Ascending aorta (tissue), 2 donors: ENCODE results near the gene NUP107. TPM values are rescaled to one million over a fixed set of nuclear protein-coding genes. Genes with fewer than 3 reads are reported as not detected.

ENCODE experiments used
- DNase-seq, 2 donors: peaks; one replicate each; pipeline ENCODE4 v3.0.0-alpha.2; 2019; ENCODE audit warnings: low spot score in 2 of 2
- H3K27ac ChIP-seq, 2 donors: fragments of 200-600 bp; sonication (generic); one replicate each; pipeline ENCODE4 v1.5.1; 2016 to 2017; ENCODE audit warnings: mild to moderate bottlenecking in 1 of 2
- H3K27me3 ChIP-seq: fragments of 200-600 bp; sonication (generic); one replicate; pipeline ENCODE4 v1.5.1; 2017
- H3K36me3 ChIP-seq, 2 donors: fragments of 200-600 bp; sonication (generic); one replicate each; pipeline ENCODE4 v1.5.1; 2016
- H3K4me1 ChIP-seq, 2 donors: fragments of 200-600 bp; sonication (generic); one replicate each; pipeline ENCODE4 v1.5.1; 2016 to 2017; ENCODE audit warnings: mild to moderate bottlenecking in 1 of 2
- H3K4me3 ChIP-seq, 2 donors: fragments of 200-600 bp; sonication (generic); one replicate each; pipeline ENCODE4 v1.5.1; 2016 to 2017; ENCODE audit warnings: mild to moderate bottlenecking in 1 of 2
- H3K9me3 ChIP-seq, 2 donors: fragments of 200-600 bp; sonication (generic); one replicate each; pipeline ENCODE4 v1.5.1; 2016
- CTCF ChIP-seq, 3 experiments: fragments of 200-600 bp in 2 of 3; fragments of 450-650 bp in 1 of 3; sonication (generic) in 2 of 3; IDR thresholded peaks; one replicate each; pipeline ENCODE4 v1.5.1; 2016 to 2019; ENCODE audit warnings: antibody characterized with exemption in 3 of 3, mild to moderate bottlenecking in 1 of 3, moderate library complexity in 1 of 3
- intact Hi-C: fragments of 100-400 bp; cut with DNase I; formaldehyde crosslinking; loops from one replicate; pipeline ENCODE4 v1.15.1; 2023
- total RNA-seq: library from RNA; depleted of rRNA; stranded (reverse); fragments of >200 nt; gene quantifications from one replicate; pipeline ENCODE4 v1.1.0, GENCODE V29; 2016

The NUP107 gene
- total RNA-seq, 1 donor from 2014 or later, result 4.7 TPM

GRCh38 chr12:68761901-68762630 lies 75.3 kb downstream of the NUP107 start:
- H3K4me3 ChIP-seq, result no peak overlapping the region
- peaks cover 15 to 64% of the 10 kb centered on the region in 2 donors for H3K36me3 ChIP-seq
- no peak overlapping the region for H3K27ac ChIP-seq
- no peaks in the 10 kb centered on the region for H3K9me3 ChIP-seq
- no peak for DNase-seq
- TF ChIP-seq CTCF (IDR thresholded peaks at IDR 0.05), result no peak
- intact Hi-C loops, result no loop called here
- no peaks in the 10 kb centered on the region for H3K27me3 ChIP-seq
- H3K4me1 ChIP-seq, result no peaks in the 10 kb centered on the region

- no peak overlapping the region for H3K27ac ChIP-seq
- no peaks in the 10 kb centered on the region for H3K4me1 ChIP-seq
- peaks cover 15 to 64% of the 10 kb centered on the region in 2 donors for H3K36me3 ChIP-seq
- no peaks in the 10 kb centered on the region for H3K9me3 ChIP-seq
- intact Hi-C loops, result no loop called here
- no peak for DNase-seq
- no peak for TF ChIP-seq CTCF (IDR thresholded peaks at IDR 0.05)
- no peaks in the 10 kb centered on the region for H3K27me3 ChIP-seq
- H3K4me3 ChIP-seq, result no peak overlapping the region
Measured at GRCh38 chr12:68762691-68763090, 75.9 kb downstream of the NUP107 start.

GRCh38 chr12:68765696-68766095 lies 78.9 kb downstream of the NUP107 start:
- DNase-seq, result no peak
- no peaks in the 10 kb centered on the region for H3K9me3 ChIP-seq
- no peaks in the 10 kb centered on the region for H3K27me3 ChIP-seq
- no peak for TF ChIP-seq CTCF (IDR thresholded peaks at IDR 0.05)
- no peaks in the 10 kb centered on the region for H3K4me1 ChIP-seq
- intact Hi-C loops, result no loop called here
- H3K36me3 ChIP-seq, result peaks cover 9 to 54% of the 10 kb centered on the region in 2 donors
- no peak overlapping the region for H3K27ac ChIP-seq
- H3K4me3 ChIP-seq, result no peak overlapping the region

GRCh38 chr12:68766646-68767045 lies 79.9 kb downstream of the NUP107 start:
- Histone ChIP-seq H3K27ac (no peak overlapping the region), H3K9me3 (no peaks in the 10 kb centered on the region), H3K4me3 (no peak overlapping the region), H3K4me1 (no peaks in the 10 kb centered on the region), H3K36me3 (peaks cover 5 to 46% of the 10 kb centered on the region in 2 donors), H3K27me3 (no peaks in the 10 kb centered on the region)
- intact Hi-C loops, result no loop called here
- no peak for DNase-seq
- no peak for TF ChIP-seq CTCF (IDR thresholded peaks at IDR 0.05)

GRCh38 chr12:68767191-68767590 lies 80.4 kb downstream of the NUP107 start:
- H3K36me3 ChIP-seq, result peaks cover 5 to 41% of the 10 kb centered on the region in 2 donors
- intact Hi-C loops, result no loop called here
- no peak for TF ChIP-seq CTCF (IDR thresholded peaks at IDR 0.05)
- no peaks in the 10 kb centered on the region for H3K27me3 ChIP-seq
- no peak for DNase-seq
- H3K4me3 ChIP-seq, result no peak overlapping the region
- no peak overlapping the region for H3K27ac ChIP-seq
- H3K4me1 ChIP-seq, result no peaks in the 10 kb centered on the region
- H3K9me3 ChIP-seq, result no peaks in the 10 kb centered on the region
